GM12891 (cell line): Measurements from ENCODE around the gene SGO2.
A peak's percentile ranks its signal among the peaks of the same experiment; 100 is the strongest.

Experiments used
- DNase-seq: peaks from one replicate; pipeline ENCODE4 v3.0.0; 2011; ENCODE audit warnings: low spot score; ENCODE audit not compliant: insufficient read length
- FAIRE-seq: peaks from 2 replicates; lab custom pipeline; 2011; peaks lifted over from hg19 to GRCh38; lab: Jason Lieb, UNC
- PAX5 ChIP-seq: IDR thresholded peaks from 2 replicates; pipeline ENCODE4 v1.6.1; 2011; ENCODE audit warnings: low read length, moderate library complexity, mild to moderate bottlenecking; ENCODE audit not compliant: insufficient read depth, severe bottlenecking
- POLR2A ChIP-seq: IDR thresholded peaks from 2 replicates; pipeline ENCODE4 v1.6.1; 2011; ENCODE audit warnings: low read depth, low read length, control low read depth
- POLR2AphosphoS5 ChIP-seq: IDR thresholded peaks from 2 replicates; pipeline ENCODE4 v1.6.1; 2011; ENCODE audit warnings: low read depth, low read length, control low read depth
- POU2F2 ChIP-seq: IDR thresholded peaks from 2 replicates; pipeline ENCODE4 v1.6.1; 2011; ENCODE audit warnings: low read depth, mild to moderate bottlenecking, control low read depth, low read length, moderate library complexity
- SPI1 ChIP-seq: IDR thresholded peaks from 2 replicates; pipeline ENCODE4 v1.6.1; 2011; ENCODE audit warnings: low read depth, low read length, control low read depth
- TAF1 ChIP-seq: IDR thresholded peaks from 2 replicates; pipeline ENCODE4 v1.6.1; 2011; ENCODE audit warnings: low read depth, low read length, control low read depth

The SGO2 gene

GRCh38 chr2:200590090-200590489, 64.1 kb downstream of the SGO2 start:
- no peak for DNase-seq
- TF ChIP-seq TAF1 (no peak), PAX5 (no peak), POLR2AphosphoS5 (no peak), SPI1 (no peak), POLR2A (no peak), POU2F2 (no peak)

GRCh38 chr2:200591308-200591707, 65.3 kb downstream of the SGO2 start:
- no peak for FAIRE-seq
- TF ChIP-seq TAF1 (no peak), POLR2AphosphoS5 (no peak), POLR2A (no peak), POU2F2 (no peak), PAX5 (no peak), SPI1 (no peak)

More at GRCh38 chr2:200590090-200590489, 64.1 kb downstream of the SGO2 start:
- FAIRE-seq, result no peak

GRCh38 chr2:200592406-200593075, 66.5 kb downstream of the SGO2 start:
- no peak for DNase-seq
- FAIRE-seq, result peak; percentile 26
- TF ChIP-seq SPI1 (no peak), PAX5 (no peak), POU2F2 (no peak), POLR2AphosphoS5 (no peak), POLR2A (no peak)

More at GRCh38 chr2:200591308-200591707, 65.3 kb downstream of the SGO2 start:
- no peak for DNase-seq

- FAIRE-seq (no peak), DNase-seq (no peak)
- TF ChIP-seq PAX5 (no peak), POLR2A (no peak), TAF1 (no peak), POU2F2 (no peak), POLR2AphosphoS5 (no peak), SPI1 (no peak)
These were observed 67.9 kb downstream of the SGO2 start for GRCh38 chr2:200593905-200594304.

- FAIRE-seq, result no peak
- TF ChIP-seq TAF1, result no peak
- TF ChIP-seq PAX5, result no peak
- TF ChIP-seq POU2F2, result no peak
- TF ChIP-seq POLR2A, result no peak
- TF ChIP-seq SPI1, result no peak
- TF ChIP-seq POLR2AphosphoS5, result no peak
- no peak for DNase-seq
These were observed 69.9 kb downstream of the SGO2 start for GRCh38 chr2:200595913-200596312.

- DNase-seq (no peak), FAIRE-seq (no peak)
- TF ChIP-seq PAX5 (no peak), POLR2A (no peak), TAF1 (no peak), POLR2AphosphoS5 (no peak), POU2F2 (no peak), SPI1 (no peak)
These were observed 71.0 kb downstream of the SGO2 start for GRCh38 chr2:200596774-200597570.

GRCh38 chr2:200599206-200599605, 73.2 kb downstream of the SGO2 start:
- no peak for DNase-seq
- no peak for FAIRE-seq
- no peak for TF ChIP-seq POLR2AphosphoS5
- TF ChIP-seq POLR2A, result no peak
- no peak for TF ChIP-seq SPI1
- TF ChIP-seq POU2F2, result no peak
- no peak for TF ChIP-seq PAX5
- TF ChIP-seq TAF1, result no peak

- TF ChIP-seq POLR2A (no peak), TAF1 (no peak)
- FAIRE-seq, result no peak
These were observed 74.7 kb downstream of the SGO2 start for GRCh38 chr2:200600549-200601225.

GRCh38 chr2:200602584-200602983, 76.6 kb downstream of the SGO2 start:
- no peak for TF ChIP-seq TAF1
- TF ChIP-seq POLR2A, result no peak
- no peak for TF ChIP-seq POU2F2
- TF ChIP-seq POLR2AphosphoS5, result no peak
- TF ChIP-seq SPI1, result no peak
- no peak for TF ChIP-seq PAX5
- FAIRE-seq, result no peak
- DNase-seq, result no peak

More at GRCh38 chr2:200600549-200601225, 74.7 kb downstream of the SGO2 start:
- no peak for DNase-seq

GRCh38 chr2:200603972-200604371, 78.0 kb downstream of the SGO2 start:
- FAIRE-seq (no peak), DNase-seq (no peak)
- TF ChIP-seq POLR2A (no peak), POU2F2 (no peak)
